Suprapubic skin (tissue), 4 donors: Measurements from ENCODE around the gene C1D.

Experiments
- CTCF ChIP-seq, 2 donors: fragments of 200-600 bp in 1 of 2; fragments of 450-650 bp in 1 of 2; sonication (generic) in 1 of 2; IDR thresholded peaks; one replicate each; pipeline ENCODE4 v1.5.1; 2016 to 2019; ENCODE audit warnings: antibody characterized with exemption in 2 of 2, mild to moderate bottlenecking in 1 of 2, moderate library complexity in 1 of 2
- POLR2A ChIP-seq, 2 donors: fragments of 450-650 bp; IDR thresholded peaks; one replicate each; pipeline ENCODE4 v1.6.1; 2017; ENCODE audit warnings: antibody characterized with exemption in 2 of 2, mild to moderate bottlenecking in 2 of 2, moderate library complexity in 2 of 2
- POLR2AphosphoS5 ChIP-seq, 3 donors: sonication (generic); formaldehyde crosslinking; IDR thresholded peaks; one replicate each; pipeline ENCODE4 v1.6.1; 2017; ENCODE audit warnings: antibody characterized with exemption in 3 of 3

GRCh38 chr2:68040078-68040477 is 22.7 kb downstream of the C1D start:
- TF ChIP-seq POLR2AphosphoS5 (IDR thresholded peaks at IDR 0.05) (no peak), CTCF (IDR thresholded peaks at IDR 0.05) (no peak), POLR2A (IDR thresholded peaks at IDR 0.05) (no peak)
